Raji (cell line): Measurements from ENCODE around the gene MAPRE2.

ENCODE experiments used
- POLR2A ChIP-seq: IDR thresholded peaks from 2 replicates; pipeline ENCODE4 v1.6.1; 2011; ENCODE audit warnings: low read depth, low read length, control low read depth; ENCODE audit not compliant: insufficient read depth

The MAPRE2 gene

DNA sequence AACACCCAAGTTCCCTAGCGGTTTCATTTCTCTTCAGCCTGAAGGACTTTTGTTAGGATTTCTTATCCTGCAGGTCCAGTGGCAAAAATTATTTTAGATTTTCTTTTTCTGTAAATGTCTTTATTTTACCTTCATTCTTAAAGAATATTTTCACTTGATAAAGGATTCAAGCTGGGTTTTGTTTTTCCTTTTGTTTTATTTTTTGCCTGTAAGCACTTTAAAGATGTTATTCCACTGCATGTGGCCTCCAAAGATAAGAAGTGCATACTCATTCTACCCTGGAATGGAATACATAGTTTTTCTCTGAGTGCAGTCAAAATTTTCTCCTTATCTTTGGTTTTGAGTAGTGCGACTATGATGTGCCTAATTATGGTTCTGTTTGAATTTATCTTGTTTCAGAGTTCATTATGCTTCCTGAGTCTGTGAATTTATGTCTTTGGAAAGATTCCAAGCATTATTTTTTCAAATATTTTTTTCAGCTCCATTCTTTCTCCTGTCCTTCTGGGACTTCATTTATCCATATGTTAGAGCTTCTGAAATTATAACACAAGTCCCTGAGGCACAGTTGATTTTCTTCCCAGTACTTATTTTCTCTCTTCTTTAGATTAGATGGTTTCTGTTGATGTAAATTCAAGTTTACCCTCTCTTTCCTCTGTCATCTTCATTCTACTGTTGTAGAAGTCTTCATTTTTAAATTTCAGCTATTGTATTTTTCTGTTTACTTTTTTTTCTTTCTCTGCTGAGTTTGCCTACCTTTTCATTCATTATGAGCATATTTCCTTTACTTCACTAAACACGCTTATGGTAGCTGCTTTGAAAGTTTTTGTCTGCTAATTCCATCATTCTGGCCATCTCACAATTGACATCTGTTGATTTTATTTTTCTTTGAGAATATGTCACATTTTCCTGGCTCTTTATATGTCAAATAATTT, 69.6 kb downstream of the MAPRE2 start:
- no peak for TF ChIP-seq POLR2A

DNA sequence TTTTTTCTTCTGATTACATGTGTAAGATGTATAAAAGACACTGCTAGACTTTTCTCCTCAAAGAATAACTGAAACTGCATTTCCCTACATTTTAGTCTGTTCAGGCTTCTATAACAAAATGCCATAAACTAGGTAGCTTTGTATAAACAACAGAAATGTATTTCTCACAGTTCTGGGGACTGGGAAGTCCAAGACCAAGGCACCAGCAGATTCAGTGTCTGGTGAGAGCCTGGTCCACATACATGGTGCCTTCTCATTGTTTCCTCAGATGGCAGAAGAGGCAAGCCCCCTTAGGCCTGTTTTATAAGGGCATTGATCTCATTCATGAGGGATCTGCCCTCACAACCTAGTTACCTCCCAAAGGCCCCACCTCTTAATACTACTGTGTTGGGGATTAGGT, 71.5 kb downstream of the MAPRE2 start:
- no peak for TF ChIP-seq POLR2A

DNA sequence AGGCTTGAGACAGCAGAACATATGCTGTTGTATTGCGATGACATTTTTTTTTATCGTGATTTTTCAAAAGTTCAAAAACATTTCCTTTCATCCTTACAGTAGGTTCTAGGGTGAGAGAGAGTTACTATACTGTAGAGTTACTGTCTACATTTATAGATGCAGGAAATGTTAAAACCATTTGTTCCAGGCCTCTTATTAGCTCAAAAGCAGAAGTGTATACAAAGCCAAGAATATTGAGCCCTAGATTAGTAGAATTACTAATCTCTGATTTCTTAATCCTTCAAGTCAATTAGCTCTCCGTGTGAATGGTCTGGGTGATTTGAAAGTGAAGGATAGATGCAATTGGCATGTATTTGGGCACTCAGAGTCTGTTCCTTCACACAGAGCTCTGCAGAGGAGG, 73.1 kb downstream of the MAPRE2 start:
- no peak for TF ChIP-seq POLR2A

- TF ChIP-seq POLR2A: no peak
These were observed 75.6 kb downstream of the MAPRE2 start for GRCh38 chr18:35116784-35117318.

- no peak for TF ChIP-seq POLR2A
These were observed 76.2 kb downstream of the MAPRE2 start for GRCh38 chr18:35117372-35117771.

DNA sequence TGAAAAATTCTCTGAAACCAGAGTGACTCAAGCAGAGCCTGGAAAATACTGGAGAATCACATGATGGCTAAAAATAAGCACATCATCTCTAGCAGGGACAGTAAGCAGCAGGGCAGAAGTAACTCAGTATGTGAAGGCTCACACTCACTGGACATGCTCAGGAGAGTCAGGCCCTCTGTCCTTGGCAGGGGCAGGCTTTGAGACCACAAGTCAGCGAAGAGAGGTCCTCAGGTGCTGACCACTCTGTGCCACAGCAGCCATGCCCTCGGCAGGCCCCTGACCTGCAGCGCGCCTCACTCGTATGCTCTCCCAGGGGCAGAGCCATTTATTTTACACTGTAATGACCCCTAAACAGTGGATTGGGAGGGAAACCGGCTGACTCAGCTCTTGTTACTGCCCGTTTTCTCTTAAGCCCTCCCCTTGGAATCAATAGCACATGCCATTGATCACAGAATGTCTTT, 76.8 kb downstream of the MAPRE2 start:
- no peak for TF ChIP-seq POLR2A

- TF ChIP-seq POLR2A: no peak
These were observed 77.4 kb downstream of the MAPRE2 start for GRCh38 chr18:35118641-35119040.

DNA sequence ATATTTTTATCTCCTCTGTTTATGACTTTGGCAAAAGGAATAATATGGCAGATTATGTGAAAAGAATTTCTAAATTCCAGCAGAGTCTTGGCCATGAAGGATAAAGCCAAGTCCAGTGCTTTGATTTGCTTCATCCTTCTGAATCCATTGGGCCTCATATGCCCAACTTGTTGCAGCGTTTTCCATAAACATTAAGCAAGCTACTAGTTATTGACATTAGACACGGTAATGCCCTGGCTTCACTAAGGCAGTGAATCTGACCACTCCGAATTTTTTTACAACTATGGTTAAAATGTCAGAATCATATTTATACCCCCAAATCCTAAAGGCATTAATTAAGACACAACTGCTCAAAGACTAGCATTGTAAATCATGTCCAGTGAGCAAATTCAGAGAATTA, 79.8 kb downstream of the MAPRE2 start:
- no peak for TF ChIP-seq POLR2A

GRCh38 chr18:35121531-35121930, 80.3 kb downstream of the MAPRE2 start:
- TF ChIP-seq POLR2A: no peak

- TF ChIP-seq POLR2A: no peak
These were observed 81.5 kb downstream of the MAPRE2 start for GRCh38 chr18:35122586-35123224.

DNA sequence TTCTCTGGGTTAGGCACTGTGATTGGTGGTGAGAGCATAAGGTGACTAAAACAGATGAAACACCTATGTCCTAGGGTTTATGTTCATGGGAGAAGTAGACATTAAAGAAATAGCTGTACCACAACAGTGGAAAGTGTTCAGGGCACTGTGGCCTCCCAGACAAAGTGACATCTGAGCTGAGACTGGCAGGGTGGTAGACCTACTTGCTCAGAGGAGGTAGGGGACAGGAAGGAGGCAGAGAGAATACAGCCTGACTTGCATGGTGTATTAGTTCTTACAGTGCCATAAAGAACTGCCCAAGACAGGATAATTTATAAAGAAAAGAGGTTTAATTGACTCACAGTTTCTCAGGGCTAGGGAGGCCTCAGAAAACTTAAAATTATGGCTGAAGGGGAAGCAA, 82.6 kb downstream of the MAPRE2 start:
- no peak for TF ChIP-seq POLR2A

DNA sequence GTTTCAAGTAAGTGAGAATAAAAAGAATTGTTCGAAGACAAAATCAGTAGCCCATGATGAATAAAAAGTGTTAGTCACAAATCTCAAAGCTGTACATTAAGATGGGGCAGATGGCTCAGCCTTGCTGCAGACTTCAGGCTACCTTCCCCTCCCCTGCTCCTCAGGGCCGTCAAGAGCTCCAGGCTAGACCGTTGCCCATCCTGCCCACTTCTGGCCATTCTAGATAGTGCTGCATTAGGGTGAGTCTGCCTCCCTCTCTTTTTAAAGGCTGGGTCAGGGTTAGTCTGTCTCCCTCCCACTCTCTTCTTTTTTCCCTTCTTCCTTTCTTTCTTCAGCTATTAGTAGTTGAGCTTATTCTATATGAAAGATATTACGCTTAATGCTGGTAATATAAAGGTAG, 86.0 kb downstream of the MAPRE2 start:
- no peak for TF ChIP-seq POLR2A

DNA sequence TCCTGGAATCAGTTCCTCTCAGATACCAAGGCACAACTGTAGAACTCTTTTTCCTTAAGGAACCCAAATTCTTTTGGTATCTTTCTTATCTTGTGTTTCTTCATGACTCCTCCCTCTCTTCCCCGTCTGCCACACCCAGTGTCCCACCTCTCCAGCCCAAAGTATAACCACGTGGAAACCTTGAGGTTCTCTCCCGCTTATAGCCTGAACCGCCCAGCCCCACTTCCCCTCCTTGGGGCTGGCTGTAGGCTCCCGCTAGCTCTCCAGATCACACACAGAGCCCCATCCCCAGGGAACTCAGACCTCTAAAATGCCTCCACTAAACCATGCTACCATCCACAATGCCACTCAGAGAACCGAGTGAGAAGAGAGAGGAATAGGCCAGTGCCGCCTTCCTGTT, 87.5 kb downstream of the MAPRE2 start:
- TF ChIP-seq POLR2A: no peak

DNA sequence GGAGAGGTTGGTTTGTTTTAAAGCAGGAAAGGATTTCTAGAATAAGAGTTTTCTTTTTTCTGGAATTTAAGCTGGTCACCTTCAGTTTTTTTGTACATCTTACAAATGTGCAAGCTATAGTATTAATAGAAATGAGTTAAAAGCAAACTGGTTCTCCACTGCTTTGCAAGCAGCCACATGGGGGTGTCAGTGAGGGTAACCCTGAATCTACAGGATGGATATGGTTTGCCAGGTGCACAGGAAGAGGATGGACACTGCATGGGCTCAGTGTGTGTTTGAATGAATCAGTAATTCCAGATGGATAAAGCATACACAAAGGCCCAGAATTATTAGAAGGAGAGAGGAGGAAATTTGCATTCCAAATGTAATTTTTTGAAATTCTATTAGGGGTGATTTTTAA, 89.0 kb downstream of the MAPRE2 start:
- TF ChIP-seq POLR2A: no peak

DNA sequence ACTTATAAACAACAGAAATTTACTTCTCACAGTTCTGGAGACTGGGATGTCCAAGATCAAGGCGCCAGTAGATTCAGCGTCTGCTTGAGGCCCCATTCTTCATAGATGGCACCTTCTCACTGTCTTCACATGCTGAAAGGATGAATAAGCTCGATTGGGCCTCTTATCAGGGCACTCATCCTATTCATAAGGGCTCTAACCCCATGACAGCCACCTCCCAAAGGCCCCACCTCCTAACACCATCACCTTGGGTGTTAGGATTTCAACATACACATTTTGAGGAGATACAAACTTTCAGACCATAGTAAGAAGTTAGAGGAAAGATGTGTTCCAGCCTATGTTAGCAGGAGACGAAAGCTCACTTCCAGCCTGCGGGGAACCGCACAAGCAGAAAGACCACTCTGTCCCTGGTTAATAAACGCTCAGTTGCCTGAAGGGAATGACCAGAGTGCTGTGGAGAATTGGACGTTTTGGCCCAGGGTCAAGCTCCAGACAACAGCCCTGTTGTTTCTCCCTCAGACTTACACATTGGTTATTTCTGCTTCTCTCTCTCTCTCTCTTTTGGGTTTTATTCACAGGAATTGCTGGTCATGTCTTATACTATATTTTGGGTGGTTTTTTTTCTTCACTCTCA, 90.3 kb downstream of the MAPRE2 start:
- no peak for TF ChIP-seq POLR2A
